B cell (primary cell): ENCODE data around the gene AGAP1. TPM values are rescaled to one million over a fixed set of nuclear protein-coding genes. Genes with fewer than 3 reads are reported as not detected.

Source experiments
- ATAC-seq: fragments of 200-7000 bp; cut with Tn5 transposase; one replicate; pipeline ENCODE4 v1.10.0; 2021; ENCODE audit warnings: low read depth, mild to moderate bottlenecking, moderate number of reproducible peaks, moderate library complexity
- CTCF ChIA-PET: fragments of 350-600 bp; sonication (Branson Sonifier 250); formaldehyde crosslinking; loops from one replicate; lab custom pipeline; 2021; ENCODE audit warnings: antibody characterized with exemption, inconsistent platforms; lab: Charles Lee
- POLR2A ChIA-PET: fragments of 350-600 bp; sonication (Branson Sonifier 250); formaldehyde crosslinking; loops from one replicate; lab custom pipeline; 2021; ENCODE audit warnings: antibody characterized with exemption; lab: Charles Lee
- DNase-seq: peaks from one replicate; pipeline ENCODE4 v3.0.0; 2013
- H2AFZ ChIP-seq: 2 replicates; pipeline ENCODE4 v1.6.1; 2012; ENCODE audit warnings: mild to moderate bottlenecking, low read depth, low read length; ENCODE audit not compliant: insufficient read depth, poor library complexity, severe bottlenecking
- H3K27ac ChIP-seq, 2 donors: 1 replicate in 1 of 2; 2 replicates in 1 of 2; pipeline ENCODE4 v1.5.1; 2012 to 2013; ENCODE audit warnings: low read length in 2 of 2, mild to moderate bottlenecking in 2 of 2, moderate library complexity in 1 of 2
- H3K27me3 ChIP-seq, 4 experiments: fragments of 200-600 bp in 1 of 4; sonication (generic) in 1 of 4; replicated peaks in 1 of 4; 1 replicate in 2 of 4; 2 replicates in 2 of 4; pipeline versions ENCODE4 v1.6.1 to v1.7.0; 2013 to 2016; ENCODE audit warnings: low read length in 3 of 4, mild to moderate bottlenecking in 2 of 4, mixed read lengths in 1 of 4, moderate library complexity in 1 of 4; ENCODE audit not compliant: insufficient read depth in 4 of 4, control insufficient read depth in 3 of 4; ENCODE audit errors: control extremely low read depth in 1 of 4
- H3K36me3 ChIP-seq, 2 experiments: replicated peaks in 1 of 2; 1 replicate in 1 of 2; 2 replicates in 1 of 2; pipeline versions ENCODE4 v1.6.1 to v1.7.1; 2013; ENCODE audit warnings: low read length in 1 of 2; ENCODE audit not compliant: insufficient read depth in 2 of 2, control insufficient read depth in 1 of 2; ENCODE audit errors: control extremely low read depth in 1 of 2, extremely low read depth in 1 of 2
- H3K4me1 ChIP-seq, 2 donors: fragments of 200-600 bp in 1 of 2; sonication (generic) in 1 of 2; 1 replicate in 1 of 2; 2 replicates in 1 of 2; pipeline versions ENCODE4 v1.5.1 to v1.6.1; 2013 to 2017; ENCODE audit warnings: low read length in 2 of 2; ENCODE audit not compliant: control insufficient read depth in 2 of 2, insufficient read depth in 2 of 2
- H3K4me2 ChIP-seq: replicated peaks from 2 replicates; pipeline ENCODE3; 2012; ENCODE audit warnings: mild to moderate bottlenecking, low read depth, low read length; ENCODE audit not compliant: poor library complexity, severe bottlenecking
- H3K4me3 ChIP-seq, 5 experiments: fragments of 200-600 bp in 1 of 5; sonication (generic) in 1 of 5; 1 replicate in 3 of 5; 2 replicates in 2 of 5; pipeline versions ENCODE4 v1.5.1 to v1.7.0; 2011 to 2016; ENCODE audit warnings: low read length in 4 of 5, mild to moderate bottlenecking in 4 of 5, low read depth in 2 of 5, control low read depth in 1 of 5, moderate library complexity in 1 of 5; ENCODE audit not compliant: insufficient read depth in 1 of 5; ENCODE audit errors: control extremely low read depth in 1 of 5, extremely low read depth in 1 of 5
- H3K79me2 ChIP-seq: fragments of 200-600 bp; sonication (generic); one replicate; pipeline ENCODE4 v1.6.0; 2016; ENCODE audit warnings: low read length; ENCODE audit not compliant: control insufficient read depth, insufficient read depth
- H3K9ac ChIP-seq: fragments of 200-600 bp; sonication (generic); 2 replicates; pipeline ENCODE4 v1.6.1; 2017; ENCODE audit warnings: mild to moderate bottlenecking, low read length, moderate library complexity
- H3K9me3 ChIP-seq, 3 donors: one replicate each; pipeline versions ENCODE4 v1.6.1 to v1.7.1; 2013; ENCODE audit warnings: low read length in 2 of 3; ENCODE audit not compliant: control insufficient read depth in 2 of 3, insufficient read depth in 1 of 3; ENCODE audit errors: control extremely low read depth in 1 of 3
- H4K20me1 ChIP-seq: 2 replicates; pipeline ENCODE4 v1.6.0; 2012; ENCODE audit warnings: mild to moderate bottlenecking, low read length; ENCODE audit not compliant: insufficient read depth, control insufficient read depth, poor library complexity, severe bottlenecking
- H3K27ac Mint-ChIP-seq: one replicate; pipeline ENCODE4 v1.8.0; 2021; ENCODE audit warnings: mixed read lengths
- H3K27me3 Mint-ChIP-seq: one replicate; pipeline ENCODE4 v1.8.0; 2021; ENCODE audit warnings: mixed read lengths
- H3K4me1 Mint-ChIP-seq: one replicate; pipeline ENCODE4 v1.8.0; 2021; ENCODE audit warnings: mixed read lengths
- H3K4me3 Mint-ChIP-seq: one replicate; pipeline ENCODE4 v1.8.0; 2021; ENCODE audit warnings: mixed read lengths
- H3K9me3 Mint-ChIP-seq: one replicate; pipeline ENCODE4 v1.8.0; 2022; ENCODE audit warnings: mixed read lengths; ENCODE audit not compliant: insufficient read depth
- CTCF ChIP-seq: fragments of 200-600 bp; IDR thresholded peaks from one replicate; pipeline ENCODE4 v1.8.0; 2022; ENCODE audit warnings: antibody characterized with exemption, mild to moderate bottlenecking
- EZH2 ChIP-seq: IDR thresholded peaks from 2 replicates; pipeline ENCODE4 v1.6.1; 2012; ENCODE audit warnings: borderline replicate concordance, low read depth, mild to moderate bottlenecking, moderate library complexity, low read length; ENCODE audit not compliant: insufficient read depth, poor library complexity, severe bottlenecking
- WGBS: methylation state at CpG from one replicate; pipeline ENCODE4 v1.1.5; 2013; ENCODE audit warnings: missing lambda C conversion rate; ENCODE audit not compliant: insufficient coverage; 5-methylcytosine and 5-hydroxymethylcytosine counted together
- intact Hi-C: fragments of 100-400 bp; cut with micrococcal nuclease; formaldehyde crosslinking; loops from one replicate; pipeline ENCODE4 v1.10.0; 2022
- polyA plus RNA-seq: library from polyadenylated mRNA; depleted of rRNA; stranded (reverse); fragments of >200 nt; gene quantifications from 2 replicates; pipeline ENCODE4 v1.2.3, GENCODE V29; 2012
- total RNA-seq, 2 donors: library from RNA; stranded (reverse); fragments of 120-200 nt in 1 of 2; gene quantifications; 1 replicate in 1 of 2; 2 replicates in 1 of 2; pipeline versions ENCODE4 v1.2.3 to v1.2.4, GENCODE V29; 2013 to 2022

Gene AGAP1
- total and polyA plus RNA-seq, 2 donors (not counting 1 experiment from before 2014, with no cell fraction given), result 0.01 TPM; not detected in 1

GRCh38 chr2:235543128-235543750 lies 49.4 kb downstream of the AGAP1 start:
- no peak overlapping the region for H3K4me3 ChIP-seq
- DNase-seq (no peak), ATAC-seq (no peak)
- H4K20me1 ChIP-seq, result no peaks in the 10 kb centered on the region
- intact Hi-C loops, result no loop called here
- CTCF ChIA-PET, result no interaction called here
- H3K4me1 ChIP-seq, result no peaks in the 10 kb centered on the region
- no peaks in the 10 kb centered on the region for H3K4me1 Mint-ChIP-seq
- no peak for TF ChIP-seq EZH2
- no peak for TF ChIP-seq CTCF
- no peaks in the 10 kb centered on the region for H3K27me3 ChIP-seq
- H3K27me3 Mint-ChIP-seq, result peaks cover 5% of the 10 kb centered on the region
- 77% methylated on average over 12 of the region's 13 CpGs for WGBS
- no peaks in the 10 kb centered on the region for H3K79me2 ChIP-seq
- POLR2A ChIA-PET, result no interaction called here
- no peak overlapping the region for H3K27ac ChIP-seq
- no peak overlapping the region for H3K4me2 ChIP-seq
- H3K36me3 ChIP-seq, result no peaks in the 10 kb centered on the region
- H3K9me3 Mint-ChIP-seq, result no peaks in the 10 kb centered on the region
- no peak overlapping the region for H2AFZ ChIP-seq
- H3K4me3 Mint-ChIP-seq, result no peak overlapping the region
- H3K27ac Mint-ChIP-seq, result no peak overlapping the region
- H3K9me3 ChIP-seq, result peaks cover 0 to 7% (median 0%) of the 10 kb centered on the region in 3 donors
- no peak overlapping the region for H3K9ac ChIP-seq

- no peaks in the 10 kb centered on the region for H3K4me1 Mint-ChIP-seq
These were observed 50.2 kb downstream of the AGAP1 start for GRCh38 chr2:235543851-235544688.

More at GRCh38 chr2:235543851-235544688, 50.2 kb downstream of the AGAP1 start:
- Histone ChIP-seq H3K79me2 (no peaks in the 10 kb centered on the region), H3K4me1 (no peaks in the 10 kb centered on the region), H3K9me3 (peaks cover 0 to 9% (median 0%) of the 10 kb centered on the region in 3 donors), H3K36me3 (no peaks in the 10 kb centered on the region), H3K27ac (no peak overlapping the region), H4K20me1 (no peaks in the 10 kb centered on the region), H3K4me2 (no peak overlapping the region), H3K27me3 (no peaks in the 10 kb centered on the region), H3K9ac (no peak overlapping the region), H3K4me3 (no peak overlapping the region), H2AFZ (no peak overlapping the region)
- TF ChIP-seq CTCF (no peak), EZH2 (no peak)
- Mint-ChIP-seq H3K9me3 (no peaks in the 10 kb centered on the region), H3K4me3 (no peak overlapping the region), H3K27ac (no peak overlapping the region), H3K27me3 (peaks cover 5% of the 10 kb centered on the region)
- CTCF ChIA-PET, result no interaction called here
- no peak for DNase-seq
- POLR2A ChIA-PET, result no interaction called here
- intact Hi-C loops, result no loop called here
- ATAC-seq, result no peak
- 88% methylated on average over 20 of the region's 25 CpGs for WGBS
